Retinal pigment epithelial cell (primary cell): ENCODE measurements around the gene FOXP1.

Experiments used
- DNase-seq: peaks from one replicate; pipeline ENCODE4 v3.0.0-alpha.2; 2010; ENCODE audit warnings: low read depth
- H3K4me3 ChIP-seq: 2 replicates; pipeline ENCODE4 v1.5.1; 2011; ENCODE audit warnings: mild to moderate bottlenecking, low read length, control low read depth, moderate library complexity
- TF ChIP-seq, protein P1 (sequence below): conservative IDR thresholded peaks from 2 replicates; pipeline ENCODE4 v1.5.1; 2011; ENCODE audit warnings: low read depth, low read length, control low read depth, inconsistent platforms

FOXP1 gene

DNA sequence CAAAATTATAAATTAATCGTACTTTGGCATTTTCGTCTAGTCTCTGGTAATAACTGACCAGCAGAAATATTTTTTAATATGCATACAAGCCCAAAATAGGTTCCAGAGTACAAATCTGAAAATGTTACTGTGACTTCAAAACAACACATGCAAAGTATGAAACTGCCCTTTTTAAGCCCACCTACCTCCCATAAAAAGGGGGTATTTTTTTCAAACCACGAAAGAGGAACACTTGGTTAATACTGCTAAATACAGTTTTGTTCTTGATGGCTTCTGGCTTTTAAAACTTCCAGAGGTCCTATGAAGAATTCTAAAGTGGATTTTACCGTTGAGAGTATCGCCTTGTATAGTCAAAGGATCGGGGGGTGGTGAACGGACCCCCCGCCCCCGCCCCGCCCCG lies 610.7 kb downstream of the FOXP1 start:
- TF ChIP-seq, protein P1, sequence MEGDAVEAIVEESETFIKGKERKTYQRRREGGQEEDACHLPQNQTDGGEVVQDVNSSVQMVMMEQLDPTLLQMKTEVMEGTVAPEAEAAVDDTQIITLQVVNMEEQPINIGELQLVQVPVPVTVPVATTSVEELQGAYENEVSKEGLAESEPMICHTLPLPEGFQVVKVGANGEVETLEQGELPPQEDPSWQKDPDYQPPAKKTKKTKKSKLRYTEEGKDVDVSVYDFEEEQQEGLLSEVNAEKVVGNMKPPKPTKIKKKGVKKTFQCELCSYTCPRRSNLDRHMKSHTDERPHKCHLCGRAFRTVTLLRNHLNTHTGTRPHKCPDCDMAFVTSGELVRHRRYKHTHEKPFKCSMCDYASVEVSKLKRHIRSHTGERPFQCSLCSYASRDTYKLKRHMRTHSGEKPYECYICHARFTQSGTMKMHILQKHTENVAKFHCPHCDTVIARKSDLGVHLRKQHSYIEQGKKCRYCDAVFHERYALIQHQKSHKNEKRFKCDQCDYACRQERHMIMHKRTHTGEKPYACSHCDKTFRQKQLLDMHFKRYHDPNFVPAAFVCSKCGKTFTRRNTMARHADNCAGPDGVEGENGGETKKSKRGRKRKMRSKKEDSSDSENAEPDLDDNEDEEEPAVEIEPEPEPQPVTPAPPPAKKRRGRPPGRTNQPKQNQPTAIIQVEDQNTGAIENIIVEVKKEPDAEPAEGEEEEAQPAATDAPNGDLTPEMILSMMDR, result no peak
- no peak for DNase-seq
- no peak overlapping the region for H3K4me3 ChIP-seq

DNA sequence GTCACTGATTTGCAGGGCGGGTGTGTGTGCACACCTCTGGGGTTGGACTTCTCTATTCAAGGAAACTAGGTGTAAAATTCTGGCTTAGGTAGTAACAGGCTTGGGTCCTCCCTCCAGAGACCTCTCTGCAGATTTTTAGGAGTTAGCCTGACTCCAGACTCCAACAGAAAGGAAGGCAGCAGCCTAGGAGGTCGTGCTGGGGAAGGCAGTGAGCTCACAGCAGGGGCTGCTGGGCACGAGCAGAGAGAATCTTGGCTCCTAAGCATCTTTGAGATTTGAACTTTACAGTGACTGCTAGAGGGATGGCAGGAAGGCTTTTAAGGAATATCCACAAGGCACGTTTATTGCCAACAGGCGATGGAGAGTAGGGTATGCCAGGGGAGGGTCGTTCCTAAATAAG lies 612.6 kb downstream of the FOXP1 start:
- TF ChIP-seq, protein P1, result no peak

DNA sequence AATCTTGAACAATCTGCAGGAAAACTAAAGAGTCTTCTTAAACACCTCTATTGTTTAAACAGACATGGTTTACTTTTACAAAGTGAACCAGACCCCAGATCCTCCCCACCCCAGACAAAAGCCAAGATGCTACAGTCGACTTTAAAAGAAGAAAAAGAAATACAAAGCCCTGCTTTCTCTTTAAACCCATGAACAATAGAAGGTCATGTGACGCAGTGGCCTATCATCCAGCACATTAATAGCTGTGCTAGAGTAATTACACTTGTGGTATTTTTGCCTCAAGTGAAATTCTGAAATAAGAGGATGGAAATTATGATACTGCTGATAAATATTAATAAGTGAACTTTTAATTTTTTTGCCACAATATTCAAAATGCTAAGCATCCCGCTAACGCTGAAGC lies 613.4 kb downstream of the FOXP1 start:
- H3K4me3 ChIP-seq, result no peak overlapping the region
- TF ChIP-seq, protein P1, result no peak
- DNase-seq, result no peak

More for the DNA sequence above, 612.6 kb downstream of the FOXP1 start:
- no peak for DNase-seq
- H3K4me3 ChIP-seq, result no peak overlapping the region

DNA sequence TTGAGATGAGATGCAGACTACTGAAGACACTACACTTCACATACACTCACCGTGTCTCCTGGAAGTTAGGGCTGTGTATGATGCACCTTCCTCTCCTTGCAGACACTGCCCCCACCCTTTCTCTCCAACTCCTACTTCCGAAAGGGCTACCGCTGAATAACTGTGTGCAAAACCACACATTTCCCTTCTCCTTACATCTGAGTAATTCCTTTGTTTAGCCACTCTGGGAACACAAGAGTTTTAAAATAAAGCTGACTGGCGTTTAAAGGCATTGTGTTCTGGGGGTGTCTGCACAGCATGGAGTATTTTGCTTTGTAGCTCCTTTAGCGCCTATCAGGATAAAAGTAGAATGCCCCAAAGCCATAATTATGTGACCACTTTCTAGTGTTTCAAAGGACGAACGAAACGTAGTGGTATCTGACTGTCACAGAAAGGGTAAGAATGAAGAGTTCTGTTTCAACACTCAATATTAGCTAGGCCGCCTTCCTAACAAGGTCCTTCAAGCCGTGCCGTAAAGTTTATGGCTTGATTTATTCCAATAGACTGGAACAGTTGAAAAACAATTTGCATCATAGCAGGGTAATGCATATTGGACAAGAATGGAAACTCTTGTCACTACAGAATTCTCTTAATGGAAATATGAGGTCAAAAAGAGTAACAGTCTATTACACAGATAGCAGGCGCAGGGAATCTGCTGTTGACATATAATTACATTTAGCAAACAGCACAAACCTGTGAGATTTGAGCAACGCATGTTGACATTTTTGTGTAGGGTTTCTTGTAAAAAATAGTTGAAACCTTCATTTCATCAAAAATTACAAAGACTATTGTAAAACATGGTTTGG lies 619.9 kb downstream of the FOXP1 start:
- TF ChIP-seq, protein P1, result no peak

DNA sequence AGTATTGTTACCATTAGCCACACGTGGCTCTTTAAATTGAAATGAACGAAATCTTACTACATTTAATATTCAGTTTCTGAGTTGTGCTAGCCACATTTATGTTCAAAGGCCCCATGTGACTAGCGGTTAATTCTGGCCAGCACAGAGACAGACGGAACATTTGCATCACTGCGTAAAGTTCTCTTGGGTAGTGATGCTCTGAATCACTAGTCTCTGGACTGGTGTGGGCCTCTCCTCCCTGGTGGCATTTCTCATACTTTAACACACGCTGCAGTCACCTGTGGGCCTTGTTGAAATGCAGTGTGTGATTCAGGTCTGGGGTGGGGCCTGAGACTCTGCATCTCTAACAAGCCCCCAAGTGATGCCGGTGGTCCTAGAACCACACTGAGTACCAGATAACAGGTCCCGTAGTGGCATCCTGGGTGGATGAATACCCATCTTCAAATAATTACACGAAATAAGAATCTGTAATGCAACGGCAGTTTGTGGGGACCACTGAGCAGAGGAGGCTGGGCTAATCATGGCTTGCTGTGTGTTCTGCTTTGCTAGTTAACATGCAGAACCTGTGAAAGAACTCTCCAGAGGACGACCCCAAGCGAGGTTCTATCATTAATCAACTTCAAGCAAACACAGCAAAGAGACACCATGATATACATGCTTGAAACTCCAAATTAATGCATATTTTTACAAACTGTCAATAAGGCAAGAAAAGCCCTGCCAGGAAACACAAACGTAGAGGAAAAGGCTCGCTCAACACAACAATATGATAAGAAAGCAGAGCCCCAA lies 623.8 kb downstream of the FOXP1 start:
- DNase-seq, result no peak

More for the DNA sequence above, 619.9 kb downstream of the FOXP1 start:
- DNase-seq, result no peak
- H3K4me3 ChIP-seq, result no peak overlapping the region

DNA sequence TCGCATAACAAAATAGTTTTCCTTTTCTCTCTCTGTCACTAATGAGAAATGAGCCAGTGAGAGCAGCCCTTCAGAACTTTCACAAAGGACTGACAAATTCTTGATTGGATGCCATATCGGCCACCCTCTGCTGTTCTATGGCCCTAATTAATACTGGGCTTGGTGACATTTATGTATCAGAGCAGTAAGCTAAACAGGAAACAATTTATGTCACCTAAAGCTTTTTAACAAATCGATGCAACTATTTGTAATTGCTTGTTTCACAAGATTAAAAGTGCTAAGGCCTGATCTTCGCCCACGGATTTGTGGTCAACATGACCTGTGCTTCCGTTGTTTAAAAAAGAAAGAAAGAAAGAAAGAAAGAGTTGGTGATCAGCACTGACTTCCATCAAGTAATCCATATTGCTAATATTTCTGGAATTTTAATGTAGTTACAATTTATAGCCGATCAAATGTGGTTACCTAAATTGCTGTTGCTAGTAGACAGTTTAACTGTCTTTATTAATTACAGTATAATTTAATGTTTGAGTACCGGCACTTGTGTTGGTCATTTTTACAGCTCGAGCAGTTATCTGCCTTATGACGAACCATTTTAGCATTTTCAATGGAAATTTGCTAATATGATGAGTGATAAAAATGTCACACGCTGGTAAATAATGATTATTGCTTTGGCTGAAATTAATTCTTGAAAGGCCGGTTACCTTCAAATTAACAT lies 631.3 kb downstream of the FOXP1 start:
- peak overlapping the region; percentile 6 for H3K4me3 ChIP-seq
- TF ChIP-seq, protein P1, result no peak
- peak; percentile 79 for DNase-seq

More for the DNA sequence above, 623.8 kb downstream of the FOXP1 start:
- TF ChIP-seq, protein P1, result no peak
- H3K4me3 ChIP-seq, result no peak overlapping the region
